SK-N-SH (cell line): ENCODE data around the gene ATP1A4. TPM values are rescaled to one million over a fixed set of nuclear protein-coding genes. Genes with fewer than 3 reads are reported as not detected.

Experiments used
- CTCF ChIA-PET: fragments of 300-600, 350-600 bp; formaldehyde crosslinking; extraction: SDS; loops from one replicate; lab custom pipeline; 2021; lab: Yijun Ruan, JAX
- POLR2A ChIA-PET: fragments of 350-600 bp; sonication (Branson Sonifier 250); formaldehyde crosslinking; extraction: SDS; loops from one replicate; lab custom pipeline; 2020; ENCODE audit warnings: antibody characterized with exemption, inconsistent platforms; lab: Yijun Ruan, JAX
- DNase-seq: peaks from one replicate; pipeline ENCODE4 v3.0.0; 2012
- H2AFZ ChIP-seq: fragments of 200-600 bp; sonication (generic); 2 replicates; pipeline ENCODE4 v1.8.1; 2016; ENCODE audit warnings: antibody characterized with exemption, mild to moderate bottlenecking, low read depth
- H3F3A ChIP-seq: fragments of 200-600 bp; sonication (generic); replicated peaks from 2 replicates; pipeline ENCODE3; 2016; ENCODE audit warnings: antibody characterized with exemption, mild to moderate bottlenecking; ENCODE audit not compliant: insufficient read depth
- H3K27ac ChIP-seq, 2 experiments: fragments of 200-500 bp in 1 of 2; fragments of 200-600 bp in 1 of 2; sonication (Bioruptor generic) in 1 of 2; sonication (generic), shearing (Covaris generic) in 1 of 2; 2 replicates each; pipeline versions ENCODE4 v1.5.1 to v1.6.1; 2014 to 2016; ENCODE audit warnings: low read depth in 2 of 2, inconsistent platforms in 1 of 2, low read length in 1 of 2, mild to moderate bottlenecking in 1 of 2, mixed read lengths in 1 of 2
- H3K27me3 ChIP-seq: fragments of 200-600 bp; sonication (generic), shearing (Covaris generic); 2 replicates; pipeline ENCODE4 v1.6.1; 2016; ENCODE audit warnings: mixed run types; ENCODE audit not compliant: insufficient read depth
- H3K36me3 ChIP-seq, 2 experiments: fragments of 200-500 bp in 1 of 2; fragments of 200-600 bp in 1 of 2; sonication (Bioruptor generic) in 1 of 2; sonication (generic) in 1 of 2; replicated peaks in 1 of 2; 2 replicates each; pipeline versions ENCODE3 to v1.5.1; 2014 to 2016; ENCODE audit warnings: low read length in 1 of 2, mild to moderate bottlenecking in 1 of 2; ENCODE audit not compliant: insufficient read depth in 2 of 2, control insufficient read depth in 1 of 2
- H3K4me1 ChIP-seq, 2 experiments: fragments of 200-500 bp in 1 of 2; fragments of 200-600 bp in 1 of 2; sonication (Bioruptor generic) in 1 of 2; sonication (generic), shearing (Covaris generic) in 1 of 2; 2 replicates each; pipeline versions ENCODE4 v1.5.1 to v1.6.1; 2014 to 2016; ENCODE audit warnings: low read depth in 1 of 2, low read length in 1 of 2, mixed run types in 1 of 2; ENCODE audit not compliant: insufficient read depth in 2 of 2, control insufficient read depth in 1 of 2
- H3K4me2 ChIP-seq: fragments of 200-600 bp; sonication (generic), shearing (Covaris generic); 2 replicates; pipeline ENCODE4 v1.6.1; 2017; ENCODE audit warnings: mixed run types
- H3K4me3 ChIP-seq, 2 experiments: fragments of 200-500 bp in 1 of 2; fragments of 200-600 bp in 1 of 2; sonication (Bioruptor generic) in 1 of 2; sonication (generic), shearing (Covaris generic) in 1 of 2; 2 replicates each; pipeline versions ENCODE4 v1.5.1 to v1.8.1; 2014 to 2016; ENCODE audit warnings: low read depth in 2 of 2, inconsistent platforms in 1 of 2, low read length in 1 of 2, mild to moderate bottlenecking in 1 of 2, mixed read lengths in 1 of 2, moderate library complexity in 1 of 2
- H3K79me2 ChIP-seq: fragments of 200-600 bp; sonication (generic); 2 replicates; pipeline ENCODE4 v1.8.1; 2017; ENCODE audit warnings: mild to moderate bottlenecking; ENCODE audit not compliant: insufficient read depth
- H3K9ac ChIP-seq: fragments of 200-600 bp; sonication (generic); 2 replicates; pipeline ENCODE4 v1.6.1; 2017; ENCODE audit warnings: mixed run types
- H3K9me2 ChIP-seq: fragments of 200-600 bp; sonication (generic); 2 replicates; pipeline ENCODE4 v1.6.1; 2017; ENCODE audit warnings: mixed run types
- H3K9me3 ChIP-seq: fragments of 200-600 bp; sonication (generic); 2 replicates; pipeline ENCODE4 v1.6.1; 2017; ENCODE audit warnings: mixed run types, mild to moderate bottlenecking, moderate library complexity
- H4K20me1 ChIP-seq: fragments of 200-600 bp; sonication (generic); 2 replicates; pipeline ENCODE4 v1.6.1; 2017; ENCODE audit warnings: mild to moderate bottlenecking, mixed run types; ENCODE audit not compliant: insufficient read depth
- CHD2 ChIP-seq: fragments of 150-350 bp; IDR thresholded peaks from 2 replicates; pipeline ENCODE4 v1.6.1; 2018; ENCODE audit warnings: low read length; ENCODE audit not compliant: partially characterized antibody
- EP300 ChIP-seq, 2 experiments: IDR thresholded peaks; 2 replicates each; pipeline versions ENCODE4 v1.4.0 to v1.6.1; 2012; ENCODE audit warnings: borderline replicate concordance in 1 of 2, low read depth in 1 of 2, low read length in 1 of 2
- EZH2phosphoT487 ChIP-seq: fragments of 200-600 bp; sonication (generic); IDR thresholded peaks from 2 replicates; pipeline ENCODE4 v1.6.1; 2017; ENCODE audit warnings: low read depth, mixed run types, mild to moderate bottlenecking, antibody characterized with exemption, moderate library complexity, borderline replicate concordance
- FOSL2 ChIP-seq: IDR thresholded peaks from 2 replicates; pipeline ENCODE4 v1.4.0; 2012; ENCODE audit warnings: low read depth, mild to moderate bottlenecking, moderate library complexity, borderline replicate concordance
- FOXM1 ChIP-seq: IDR thresholded peaks from 2 replicates; pipeline ENCODE4 v1.4.0; 2012; ENCODE audit warnings: low read depth, mild to moderate bottlenecking
- MEF2A ChIP-seq: IDR thresholded peaks from 2 replicates; pipeline ENCODE4 v1.4.0; 2012; ENCODE audit warnings: low read depth, borderline replicate concordance
- MXI1 ChIP-seq: IDR thresholded peaks from 2 replicates; pipeline ENCODE4 v1.6.1; 2012; ENCODE audit warnings: mild to moderate bottlenecking, low read depth, low read length, improper control_type of control experiment
- NFIC ChIP-seq: IDR thresholded peaks from 2 replicates; pipeline ENCODE4 v1.4.0; 2012; ENCODE audit warnings: borderline replicate concordance
- PBX3 ChIP-seq: IDR thresholded peaks from 2 replicates; pipeline ENCODE4; 2012
- POLR2AphosphoS5 ChIP-seq: IDR thresholded peaks from 2 replicates; pipeline ENCODE4 v1.6.1; 2012; ENCODE audit warnings: low read depth, low read length
- RAD21 ChIP-seq: IDR thresholded peaks from 2 replicates; pipeline ENCODE4 v1.6.1; 2012; ENCODE audit warnings: mild to moderate bottlenecking, low read length
- RCOR1 ChIP-seq: fragments of 150-350 bp; IDR thresholded peaks from 2 replicates; pipeline ENCODE4 v1.6.1; 2017; ENCODE audit warnings: antibody characterized with exemption, low read length
- SIN3A ChIP-seq: IDR thresholded peaks from 2 replicates; pipeline ENCODE4 v1.6.1; 2012; ENCODE audit warnings: low read depth, mild to moderate bottlenecking, low read length, moderate library complexity, borderline replicate concordance
- SMC3 ChIP-seq: IDR thresholded peaks from 2 replicates; pipeline ENCODE4 v1.6.1; 2012; ENCODE audit warnings: low read depth, low read length, improper control_type of control experiment
- TCF12 ChIP-seq: IDR thresholded peaks from 2 replicates; pipeline ENCODE4 v1.4.0; 2012
- USF2 ChIP-seq: fragments of 150-350 bp; IDR thresholded peaks from 2 replicates; pipeline ENCODE4 v1.6.1; 2017; ENCODE audit warnings: antibody characterized with exemption, low read length, low read depth, borderline replicate concordance
- YY1 ChIP-seq: IDR thresholded peaks from 2 replicates; pipeline ENCODE4 v1.4.0; 2012; ENCODE audit warnings: low read depth, mild to moderate bottlenecking
- WGBS: methylation state at CpG from one replicate; pipeline ENCODE4 v1.1.6; 2017; ENCODE audit warnings: low lambda C conversion rate; 5-methylcytosine and 5-hydroxymethylcytosine counted together
- polyA plus RNA-seq, 3 experiments: library from polyadenylated mRNA; depleted of rRNA; stranded (reverse); fragments of >200 nt; gene quantifications; 2 replicates each; pipeline ENCODE4 v1.2.3, GENCODE V29; 2012
- TF ChIP-seq, protein P1 (sequence below): fragments of 200-600 bp; sonication (generic); IDR thresholded peaks from 2 replicates; pipeline ENCODE4 v1.6.1; 2017; ENCODE audit warnings: antibody characterized with exemption, mild to moderate bottlenecking, moderate library complexity
- TF ChIP-seq, protein P2 (sequence below): IDR thresholded peaks from 2 replicates; pipeline ENCODE4 v1.4.0; 2012; ENCODE audit warnings: low read depth, borderline replicate concordance

Gene ATP1A4
- polyA plus RNA-seq, 1 of the 3 experiments (the other 2 are of a cell fraction): not detected

GRCh38 chr1:160219062-160219929, 67.9 kb downstream of the ATP1A4 start:
- peak overlapping the region; percentile 31 to 55 for H3K27ac ChIP-seq
- peaks cover 70 to 94% of the 10 kb centered on the region in 2 experiments for H3K36me3 ChIP-seq
- H3K27me3 ChIP-seq: no peaks in the 10 kb centered on the region
- peak; percentile 48; the same call in 1 of the 2 replicates for TF ChIP-seq RCOR1
- TF ChIP-seq RAD21: peak; percentile 81
- TF ChIP-seq TCF12: peak; percentile 32; the same call in 1 of the 2 replicates
- TF ChIP-seq, protein P1, sequence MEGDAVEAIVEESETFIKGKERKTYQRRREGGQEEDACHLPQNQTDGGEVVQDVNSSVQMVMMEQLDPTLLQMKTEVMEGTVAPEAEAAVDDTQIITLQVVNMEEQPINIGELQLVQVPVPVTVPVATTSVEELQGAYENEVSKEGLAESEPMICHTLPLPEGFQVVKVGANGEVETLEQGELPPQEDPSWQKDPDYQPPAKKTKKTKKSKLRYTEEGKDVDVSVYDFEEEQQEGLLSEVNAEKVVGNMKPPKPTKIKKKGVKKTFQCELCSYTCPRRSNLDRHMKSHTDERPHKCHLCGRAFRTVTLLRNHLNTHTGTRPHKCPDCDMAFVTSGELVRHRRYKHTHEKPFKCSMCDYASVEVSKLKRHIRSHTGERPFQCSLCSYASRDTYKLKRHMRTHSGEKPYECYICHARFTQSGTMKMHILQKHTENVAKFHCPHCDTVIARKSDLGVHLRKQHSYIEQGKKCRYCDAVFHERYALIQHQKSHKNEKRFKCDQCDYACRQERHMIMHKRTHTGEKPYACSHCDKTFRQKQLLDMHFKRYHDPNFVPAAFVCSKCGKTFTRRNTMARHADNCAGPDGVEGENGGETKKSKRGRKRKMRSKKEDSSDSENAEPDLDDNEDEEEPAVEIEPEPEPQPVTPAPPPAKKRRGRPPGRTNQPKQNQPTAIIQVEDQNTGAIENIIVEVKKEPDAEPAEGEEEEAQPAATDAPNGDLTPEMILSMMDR: peak; percentile 72
- peak; percentile 19 for TF ChIP-seq CHD2
- 0 out of 2 replicates have a peak, but pooled peaks have one; percentile 11 for TF ChIP-seq PBX3
- TF ChIP-seq POLR2AphosphoS5: 0 out of 2 replicates have a peak, but pooled peaks have one; percentile 12
- TF ChIP-seq EZH2phosphoT487: no peak
- peak; percentile 89 for TF ChIP-seq SMC3
- TF ChIP-seq SIN3A: no peak
- no peak overlapping the region for H2AFZ ChIP-seq
- DNase-seq: peak; percentile 55
- POLR2A ChIA-PET: interaction anchor here (0.6 to 1.7 kb wide), 8 partner anchors 8 to 117 kb away, joined by 3 to 8 read pairs (median 4); partner anchors contain the start of genes CASQ1 and PEA15
- H3F3A ChIP-seq: peaks cover 49% of the 10 kb centered on the region
- CTCF ChIA-PET: interaction anchor here (0.8 to 5.5 kb wide), 34 partner anchors 11 to 173 kb away, joined by 3 to 141 read pairs (median 8); partner anchors contain the start of genes CASQ1, IGSF8, KCNJ9 and PEA15
- no peaks in the 10 kb centered on the region for H4K20me1 ChIP-seq
- no peaks in the 10 kb centered on the region for H3K9me2 ChIP-seq
- no peak overlapping the region for H3K9ac ChIP-seq
- H3K4me2 ChIP-seq: 0 out of 2 replicates have a peak overlapping the region, but pooled peaks have one; percentile 10
- H3K79me2 ChIP-seq: no peaks in the 10 kb centered on the region
- H3K4me1 ChIP-seq: peaks cover 11 to 18% of the 10 kb centered on the region in 2 experiments; a peak in 3 of 4 replicates
- H3K9me3 ChIP-seq: no peaks in the 10 kb centered on the region
- H3K4me3 ChIP-seq: no peak overlapping the region; a peak in 1 of 4 replicates
- 20% methylated on average over 4 of the region's 4 CpGs for whole genome bisulfite sequencing

DNA sequence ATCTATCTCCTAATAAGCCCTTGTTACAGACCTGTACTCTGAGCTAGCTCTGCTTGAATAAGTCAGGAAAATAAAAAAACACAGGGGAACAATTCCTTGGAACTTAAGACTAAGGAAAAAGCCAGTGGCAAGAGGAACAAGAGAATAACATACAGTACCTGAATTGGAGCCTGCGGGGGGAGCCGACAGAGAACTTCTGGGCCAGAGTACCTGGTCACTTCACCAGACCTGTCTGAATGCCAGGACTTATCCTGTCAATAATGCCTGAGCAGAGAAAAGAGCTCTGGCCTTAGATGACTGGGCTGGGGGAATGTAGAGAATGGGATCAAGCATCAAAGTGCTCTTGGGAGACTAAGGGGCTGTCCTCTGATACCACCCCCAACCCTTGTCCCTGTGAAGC, 68.9 kb downstream of the ATP1A4 start:
- Histone ChIP-seq H4K20me1 (no peaks in the 10 kb centered on the region), H3K4me1 (peaks cover 11 to 18% of the 10 kb centered on the region in 2 experiments; a peak in 3 of 4 replicates), H3K27ac (peak overlapping the region in 1 of 2 experiments; percentile 55; a peak in 2 of 4 replicates), H2AFZ (no peak overlapping the region), H3F3A (peaks cover 44% of the 10 kb centered on the region), H3K4me3 (no peak overlapping the region), H3K36me3 (peaks cover 64 to 94% of the 10 kb centered on the region in 2 experiments), H3K9me2 (no peaks in the 10 kb centered on the region), H3K9me3 (no peaks in the 10 kb centered on the region), H3K27me3 (no peaks in the 10 kb centered on the region), H3K79me2 (no peaks in the 10 kb centered on the region), H3K4me2 (no peak overlapping the region), H3K9ac (no peak overlapping the region)
- 97% methylated on average over 2 of the region's 2 CpGs for WGBS
- DNase-seq: no peak
- ChIA-PET CTCF (interaction anchor here (0.6 to 5.5 kb wide), 28 partner anchors 10 to 174 kb away, joined by 3 to 141 read pairs (median 12); partner anchors contain the start of genes CASQ1 and PEA15), POLR2A (interaction anchor here (1.2 to 1.3 kb wide), 3 partner anchors 9 to 30 kb away, joined by 3 to 6 read pairs (median 3); partner anchors contain the start of gene CASQ1)
- TF ChIP-seq EP300 (IDR thresholded peaks at IDR 0.05; ENCODE audit: borderline replicate concordance in 1 of 2, low read depth in 1 of 2, low read length in 1 of 2): no peak
- no peak for TF ChIP-seq FOSL2
- TF ChIP-seq, protein P2, sequence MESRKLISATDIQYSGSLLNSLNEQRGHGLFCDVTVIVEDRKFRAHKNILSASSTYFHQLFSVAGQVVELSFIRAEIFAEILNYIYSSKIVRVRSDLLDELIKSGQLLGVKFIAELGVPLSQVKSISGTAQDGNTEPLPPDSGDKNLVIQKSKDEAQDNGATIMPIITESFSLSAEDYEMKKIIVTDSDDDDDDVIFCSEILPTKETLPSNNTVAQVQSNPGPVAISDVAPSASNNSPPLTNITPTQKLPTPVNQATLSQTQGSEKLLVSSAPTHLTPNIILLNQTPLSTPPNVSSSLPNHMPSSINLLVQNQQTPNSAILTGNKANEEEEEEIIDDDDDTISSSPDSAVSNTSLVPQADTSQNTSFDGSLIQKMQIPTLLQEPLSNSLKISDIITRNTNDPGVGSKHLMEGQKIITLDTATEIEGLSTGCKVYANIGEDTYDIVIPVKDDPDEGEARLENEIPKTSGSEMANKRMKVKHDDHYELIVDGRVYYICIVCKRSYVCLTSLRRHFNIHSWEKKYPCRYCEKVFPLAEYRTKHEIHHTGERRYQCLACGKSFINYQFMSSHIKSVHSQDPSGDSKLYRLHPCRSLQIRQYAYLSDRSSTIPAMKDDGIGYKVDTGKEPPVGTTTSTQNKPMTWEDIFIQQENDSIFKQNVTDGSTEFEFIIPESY: no peak
- no peak for TF ChIP-seq MXI1
- TF ChIP-seq FOXM1: no peak
- TF ChIP-seq NFIC: no peak
- TF ChIP-seq USF2: no peak
- TF ChIP-seq YY1: no peak
- TF ChIP-seq MEF2A: no peak
